Measurements from ENCODE around the gene UST.
"Not testable (repeated sequence)": the region's sequence is repeated elsewhere in the genome, so short reads cannot be mapped to it uniquely, and the experiment has no call there.

UST gene

GRCh38 chr6:148765898-148766808 is 19.3 kb downstream of the UST start:
- DNase-seq: no peak
- TF ChIP-seq GATA1 (IDR thresholded peaks at IDR 0.05; ENCODE audit: low read depth, low read length): no peak
- no peak for TF ChIP-seq POLR2A (IDR thresholded peaks at IDR 0.05; ENCODE audit: low read length)

- DNase-seq: no peak
- TF ChIP-seq GATA1 (IDR thresholded peaks at IDR 0.05; ENCODE audit: low read depth, low read length): no peak
- no peak for TF ChIP-seq POLR2A (IDR thresholded peaks at IDR 0.05; ENCODE audit: low read length)
Measured at GRCh38 chr6:148768646-148769270, 21.9 kb downstream of the UST start.

GRCh38 chr6:148769304-148769968 is 22.6 kb downstream of the UST start:
- DNase-seq: no peak

GRCh38 chr6:148770408-148771211 is 23.8 kb downstream of the UST start:
- no peak for DNase-seq
- no peak for TF ChIP-seq GATA1 (IDR thresholded peaks at IDR 0.05; ENCODE audit: low read depth, low read length)

More at GRCh38 chr6:148769304-148769968, 22.6 kb downstream of the UST start:
- TF ChIP-seq GATA1 (IDR thresholded peaks at IDR 0.05; ENCODE audit: low read depth, low read length) (no peak), POLR2A (IDR thresholded peaks at IDR 0.05; ENCODE audit: low read length) (no peak)

GRCh38 chr6:148771212-148771601 is 24.4 kb downstream of the UST start:
- DNase-seq: no peak
- TF ChIP-seq GATA1 (IDR thresholded peaks at IDR 0.05; ENCODE audit: low read depth, low read length): no peak

GRCh38 chr6:148771896-148772554 is 25.2 kb downstream of the UST start:
- TF ChIP-seq POLR2A (IDR thresholded peaks at IDR 0.05; ENCODE audit: low read length) (no peak), GATA1 (IDR thresholded peaks at IDR 0.05; ENCODE audit: low read depth, low read length) (no peak)
- no peak for DNase-seq

- no peak for DNase-seq
- TF ChIP-seq GATA1 (IDR thresholded peaks at IDR 0.05; ENCODE audit: low read depth, low read length) (no peak), POLR2A (IDR thresholded peaks at IDR 0.05; ENCODE audit: low read length) (no peak)
Measured at GRCh38 chr6:148775161-148775560, 28.3 kb downstream of the UST start.

- no peak for DNase-seq
- TF ChIP-seq GATA1 (IDR thresholded peaks at IDR 0.05; ENCODE audit: low read depth, low read length) (no peak), POLR2A (IDR thresholded peaks at IDR 0.05; ENCODE audit: low read length) (no peak)
Measured at GRCh38 chr6:148776321-148777308, 29.8 kb downstream of the UST start.

GRCh38 chr6:148779142-148779562 is 32.3 kb downstream of the UST start:
- TF ChIP-seq POLR2A (IDR thresholded peaks at IDR 0.05; ENCODE audit: low read length) (no peak), GATA1 (IDR thresholded peaks at IDR 0.05; ENCODE audit: low read depth, low read length) (no peak)
- DNase-seq: no peak

- DNase-seq: not testable (repeated sequence)
Measured at GRCh38 chr6:148780423-148780822, 33.6 kb downstream of the UST start.

GRCh38 chr6:148780918-148781436 is 34.1 kb downstream of the UST start:
- no peak for DNase-seq
- TF ChIP-seq GATA1 (IDR thresholded peaks at IDR 0.05; ENCODE audit: low read depth, low read length) (no peak), POLR2A (IDR thresholded peaks at IDR 0.05; ENCODE audit: low read length) (no peak)

- no peak for DNase-seq
- TF ChIP-seq POLR2A (IDR thresholded peaks at IDR 0.05; ENCODE audit: low read length): no peak
- no peak for TF ChIP-seq GATA1 (IDR thresholded peaks at IDR 0.05; ENCODE audit: low read depth, low read length)
Measured at GRCh38 chr6:148789948-148790347, 43.1 kb downstream of the UST start.

Measured in erythroblast (primary cell).